ENCODE results near the gene DNAJC17.
A peak's percentile ranks its signal among the peaks of the same experiment; 100 is the strongest.

Gene DNAJC17

DNA sequence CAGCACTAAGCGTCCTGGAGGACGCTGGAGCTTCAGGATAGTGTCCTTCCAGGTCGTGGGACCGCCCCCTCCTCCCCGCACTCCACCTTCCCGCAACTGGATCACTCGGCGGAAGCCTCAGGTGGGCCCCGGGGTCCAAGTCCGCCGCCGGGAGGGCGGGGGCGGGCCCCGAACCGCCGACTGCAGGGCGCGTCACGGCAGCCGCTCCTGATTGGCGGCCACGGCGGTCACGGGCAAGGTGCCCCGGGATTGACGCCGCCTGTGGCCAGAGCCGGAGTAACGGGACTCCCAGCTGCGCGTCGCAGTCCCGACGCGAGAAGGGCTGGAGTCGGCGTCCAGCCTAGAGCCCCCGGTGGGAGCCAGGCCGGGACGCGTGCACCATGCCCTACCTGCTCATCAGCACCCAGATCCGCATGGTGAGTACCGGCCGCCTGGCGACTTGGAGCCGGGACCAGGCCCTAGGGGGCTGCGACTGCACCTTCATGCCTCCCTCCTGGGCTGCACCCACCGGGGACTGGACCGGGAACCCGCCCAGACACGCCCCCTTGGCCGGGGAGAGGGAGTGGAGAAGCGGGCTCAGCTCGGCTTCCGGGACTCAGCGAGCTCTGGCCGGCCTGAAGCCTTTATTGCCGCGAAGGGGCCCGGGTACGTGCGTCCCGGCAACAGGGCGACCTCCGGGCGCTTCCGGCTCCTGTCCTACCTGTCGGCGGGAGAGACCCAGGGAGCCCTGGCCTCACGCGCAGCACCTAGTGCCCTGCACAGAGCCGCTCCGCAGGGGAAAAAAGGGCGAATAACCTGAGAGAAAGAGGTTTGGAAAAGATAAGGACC, 43.3 kb downstream of the DNAJC17 start, which contains the start of gene GCHFR:
Gene GCHFR, plus strand, starts transcription at position 268 of the 828 bp plus-strand sequence. Its CDS starts 113 bp downstream, at position 381.
- DNase-seq = no peak

DNA sequence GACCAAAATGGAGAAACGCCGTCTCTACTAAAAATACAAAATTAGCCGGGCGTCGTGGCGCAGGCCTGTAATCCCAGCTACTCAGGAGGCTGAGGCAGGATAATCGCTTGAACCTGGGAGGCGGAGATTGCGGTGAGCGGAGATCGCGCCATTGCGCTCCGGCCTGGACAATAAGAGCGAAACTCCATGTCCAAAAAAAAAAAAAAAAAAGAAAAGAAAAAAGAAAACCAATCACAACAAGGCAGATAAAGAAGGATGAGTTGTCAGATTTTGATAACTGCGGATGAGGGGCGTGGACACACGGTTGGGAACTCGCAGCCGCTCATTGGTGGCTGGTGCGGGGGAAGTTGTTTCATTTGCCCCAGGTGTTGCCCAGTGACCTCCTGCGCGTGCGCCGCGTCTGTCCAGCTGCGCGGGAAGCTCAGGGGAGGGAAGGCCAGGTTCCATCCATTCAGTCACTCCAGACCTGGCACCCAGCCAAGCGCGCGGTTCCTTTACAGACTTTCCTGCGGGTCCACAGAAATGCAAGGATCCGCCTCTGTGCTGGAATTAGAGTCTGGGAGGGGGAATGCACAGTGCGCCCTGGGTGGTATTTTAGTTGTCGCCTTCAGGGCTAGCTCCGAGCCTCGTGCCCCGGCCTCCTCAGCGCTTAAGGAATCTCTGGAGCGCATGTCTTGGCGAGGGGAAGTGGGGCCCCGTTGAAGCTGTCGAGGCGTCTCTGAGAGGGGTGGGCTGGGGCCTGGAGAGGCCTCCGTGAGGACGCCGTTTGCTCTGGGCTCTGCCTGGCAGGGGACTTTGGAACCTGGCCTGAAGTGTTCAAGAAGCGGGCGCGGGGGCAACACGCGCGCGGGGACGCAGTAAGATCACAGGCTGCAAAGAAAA, 44.1 kb downstream of the DNAJC17 start:
- peak; percentile 62 for DNase-seq

DNA sequence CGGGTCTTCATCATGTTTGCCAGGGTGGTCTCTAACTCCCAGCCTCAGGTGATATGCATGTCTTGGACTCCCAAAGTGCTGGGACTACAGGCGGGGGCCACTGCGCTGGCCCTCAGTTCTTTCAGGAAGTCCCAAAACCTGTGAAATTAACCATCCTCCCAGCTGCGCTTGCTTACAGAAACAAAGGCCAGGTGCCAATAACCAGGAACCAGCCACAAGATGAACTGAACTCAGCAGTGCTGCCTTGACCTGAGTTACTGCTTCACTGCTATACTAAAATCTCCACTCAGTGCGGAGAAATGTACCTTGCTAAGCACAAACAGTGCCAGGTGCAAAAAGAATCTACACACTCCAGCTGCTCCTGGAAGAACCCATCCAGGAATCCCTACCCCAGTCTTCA, 47.3 kb downstream of the DNAJC17 start:
- DNase-seq = no peak

DNA sequence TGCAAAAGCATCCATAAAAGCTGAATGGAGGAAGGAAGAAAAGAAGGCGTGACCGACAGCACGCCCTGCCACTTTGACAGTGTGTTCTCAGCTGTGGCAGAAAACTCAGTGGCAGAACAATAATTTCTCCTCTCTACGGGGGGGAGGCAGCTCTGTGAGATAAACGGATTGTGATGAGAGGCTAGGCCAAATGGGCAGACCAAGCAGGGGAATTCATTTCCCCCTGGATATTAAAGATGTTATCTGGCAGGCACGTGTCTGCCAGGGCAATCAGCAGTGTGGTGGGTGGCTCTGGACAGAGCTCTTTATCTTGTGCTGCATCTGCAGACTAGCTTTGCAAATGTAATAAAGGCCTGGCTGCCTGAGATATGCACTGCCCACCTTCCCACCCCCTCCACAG, 50.3 kb downstream of the DNAJC17 start:
- DNase-seq = no peak

DNA sequence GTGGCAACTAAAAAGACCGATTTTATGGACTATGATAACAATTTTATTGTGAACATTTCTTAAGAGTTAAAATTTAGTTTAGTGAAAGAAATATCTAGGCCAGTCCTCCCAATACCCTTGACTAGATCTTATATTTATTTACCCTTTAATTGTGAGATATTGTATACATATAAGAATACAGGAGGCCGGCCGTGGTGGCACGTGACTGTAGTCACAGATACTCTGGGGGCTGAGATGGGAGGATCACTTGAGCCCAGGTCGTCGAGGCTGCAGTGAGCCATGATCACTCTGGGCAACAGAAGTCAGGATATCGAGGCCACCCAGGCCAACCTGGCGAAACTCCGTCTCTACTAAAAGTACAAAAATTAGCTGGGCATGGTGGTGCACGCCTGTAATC, 51.5 kb downstream of the DNAJC17 start:
- no peak for DNase-seq

DNA sequence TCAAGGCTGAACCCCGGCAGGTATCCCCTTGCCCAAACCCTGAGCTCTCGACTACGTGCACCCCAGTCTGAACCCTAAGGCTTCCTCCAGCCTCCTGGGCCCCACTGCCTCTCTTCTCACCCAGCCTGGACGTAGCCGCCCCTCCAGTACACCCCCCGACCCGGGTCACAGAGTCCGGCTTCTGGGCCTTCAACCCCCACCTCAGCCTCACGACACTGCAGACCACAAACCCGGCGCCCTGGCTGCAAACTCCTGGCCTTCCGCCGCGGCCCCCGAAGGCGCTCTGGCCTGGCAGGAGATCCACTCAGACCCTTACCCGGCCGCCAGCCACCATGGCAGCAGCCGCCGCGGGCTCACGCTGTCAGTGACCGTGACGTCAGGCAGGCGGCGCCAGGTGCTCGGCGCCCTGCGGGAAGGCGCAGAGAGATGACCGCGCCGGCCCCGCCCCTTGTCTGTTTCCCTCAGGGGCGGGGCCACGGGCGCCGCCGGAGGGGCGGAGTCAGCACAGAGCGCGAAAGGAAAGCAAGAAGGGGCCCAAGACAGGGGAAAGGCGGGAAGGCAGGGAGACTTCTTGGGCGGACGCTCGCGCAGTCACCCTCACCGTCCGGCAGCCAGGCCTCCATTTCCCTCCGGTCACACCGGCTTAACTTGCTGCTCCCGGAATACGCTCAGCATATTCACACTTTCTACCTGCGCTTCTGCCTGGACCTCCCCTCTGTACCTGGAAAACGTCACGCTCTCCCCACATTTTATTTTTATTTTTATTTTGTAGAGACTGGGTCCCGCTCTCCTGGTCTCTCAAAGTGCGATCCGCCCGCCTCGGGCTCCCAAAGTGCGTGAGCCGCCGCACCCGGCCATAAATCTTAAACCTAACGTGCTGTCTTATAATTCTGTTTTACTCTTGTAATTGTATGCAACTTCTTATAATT, 52.1 kb downstream of the DNAJC17 start, which contains the start of gene RMDN3:
Gene RMDN3, minus strand, starts transcription at position 372 of the 929 bp plus-strand sequence. CDS start 471 bp downstream, outside the sequence.
- no peak for DNase-seq

DNA sequence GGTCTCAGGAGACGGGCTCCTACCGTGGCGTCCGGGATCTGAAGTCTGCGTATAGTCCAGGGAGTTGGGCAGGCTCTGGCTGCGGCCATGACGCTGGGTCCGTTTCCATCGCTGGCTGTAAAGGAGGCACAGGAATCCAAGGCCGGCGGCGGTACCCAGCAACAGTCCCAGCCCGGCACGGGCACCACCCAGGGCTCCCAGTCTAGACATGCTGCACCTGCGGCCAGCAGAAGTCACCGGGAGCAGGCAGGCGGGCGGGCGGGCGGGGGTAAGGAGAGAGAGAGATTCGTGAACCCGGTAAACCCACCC, 52.7 kb downstream of the DNAJC17 start:
- no peak for DNase-seq

DNA sequence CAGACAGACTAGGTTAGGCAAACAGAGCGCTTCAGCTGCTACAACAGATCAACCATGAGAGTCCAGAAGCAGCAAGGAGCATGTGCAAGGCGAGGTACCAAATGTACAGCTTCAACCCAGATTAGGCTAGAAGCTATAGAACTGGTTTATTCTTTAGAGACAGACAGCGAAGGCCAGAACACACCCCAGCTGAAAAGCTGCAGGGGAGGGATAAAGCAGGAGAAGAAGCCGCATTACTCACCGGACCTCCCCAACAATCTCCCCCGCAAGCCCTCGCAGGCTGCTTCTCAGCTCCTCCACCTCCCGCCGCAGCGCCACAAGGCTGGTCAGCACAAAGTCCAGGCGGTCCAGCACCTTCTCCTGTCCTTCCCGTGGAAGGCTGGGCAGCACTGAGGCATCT, 55.5 kb downstream of the DNAJC17 start:
- no peak for DNase-seq

DNA sequence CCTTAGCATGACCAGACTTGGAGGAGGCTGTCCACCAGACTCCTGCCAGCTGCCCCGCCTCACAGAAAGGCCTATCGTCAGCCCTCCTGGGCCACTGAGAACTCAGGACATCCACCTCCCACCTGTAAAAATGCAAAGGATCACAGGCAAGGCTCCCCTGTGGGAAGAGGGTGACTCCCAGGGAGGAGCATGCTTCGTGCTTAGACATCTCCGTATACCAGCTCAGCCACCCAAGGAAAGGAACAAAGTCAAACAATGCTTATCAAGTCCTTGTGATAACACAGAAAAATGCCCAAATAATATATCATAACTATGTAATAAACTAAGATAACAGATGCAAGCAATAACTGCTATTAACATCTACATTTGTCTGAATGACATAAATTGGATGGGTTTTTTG, 56.4 kb downstream of the DNAJC17 start:
- DNase-seq = no peak

DNA sequence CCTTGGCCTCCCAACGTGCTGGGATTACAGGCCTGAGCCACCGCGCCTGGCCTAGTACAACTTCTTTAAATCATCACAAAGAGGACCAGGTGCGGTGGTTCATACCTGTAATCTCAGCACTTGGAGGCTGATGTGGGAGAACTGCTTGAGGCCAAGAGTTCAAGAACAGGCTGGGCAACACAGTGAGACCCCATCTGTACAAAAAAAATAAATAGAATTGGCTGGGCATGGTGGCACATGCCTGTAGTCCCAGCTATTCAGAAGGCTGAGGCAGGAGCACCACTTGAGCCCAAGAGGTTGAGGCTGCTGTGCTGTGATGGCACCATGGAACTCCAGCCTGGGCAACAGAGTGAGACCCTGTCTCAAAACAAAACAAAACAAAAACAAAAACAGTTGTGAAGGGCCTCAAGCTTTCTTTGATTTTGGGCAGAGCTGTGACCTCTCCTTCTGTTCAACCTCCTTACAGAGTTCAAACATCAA, 58.1 kb downstream of the DNAJC17 start:
- DNase-seq = no peak

DNA sequence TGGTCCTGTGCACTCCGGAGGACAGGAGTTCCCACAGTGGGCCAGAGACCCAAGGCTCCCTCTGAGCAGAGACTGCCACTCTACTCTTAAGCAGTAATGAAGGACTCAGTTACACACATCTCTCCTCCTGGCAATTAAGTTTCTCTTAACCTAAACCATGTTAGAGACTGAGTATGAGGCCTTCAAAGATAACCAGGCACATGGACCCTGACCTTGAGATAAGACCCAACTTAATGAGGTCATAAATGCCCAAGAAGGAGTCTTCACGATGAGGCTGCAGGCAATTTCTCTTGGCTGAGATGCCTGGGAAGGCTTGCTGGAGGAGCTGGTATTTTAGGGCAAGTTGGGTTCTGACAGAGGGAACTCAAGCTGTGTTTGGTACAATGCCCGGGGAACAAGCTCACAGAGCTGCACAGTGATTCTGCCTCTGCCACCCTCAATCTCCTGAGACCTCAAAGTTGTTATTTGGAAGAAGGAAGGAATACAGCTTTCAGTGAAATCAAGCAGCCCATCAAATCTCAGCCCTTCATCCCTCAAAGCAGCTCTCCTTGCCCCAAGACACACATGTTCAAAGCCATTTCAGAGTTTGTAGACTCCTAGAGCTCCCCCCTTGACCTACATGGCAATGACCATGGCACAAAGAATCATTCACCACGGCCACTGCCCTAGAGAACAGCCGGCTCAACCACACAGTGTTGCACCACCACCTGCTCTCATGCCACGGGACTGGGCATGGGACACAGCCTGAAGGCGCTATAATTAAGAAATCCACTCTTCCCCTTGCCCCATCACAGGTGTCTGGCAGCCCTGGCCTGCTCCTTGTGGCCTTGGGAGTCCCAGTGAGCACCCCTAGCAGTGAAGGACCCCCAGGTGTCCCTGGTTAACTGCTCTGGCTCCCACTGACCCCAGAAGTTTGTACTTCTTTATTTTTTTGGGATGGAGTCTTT, 59.3 kb downstream of the DNAJC17 start:
- no peak for DNase-seq

DNA sequence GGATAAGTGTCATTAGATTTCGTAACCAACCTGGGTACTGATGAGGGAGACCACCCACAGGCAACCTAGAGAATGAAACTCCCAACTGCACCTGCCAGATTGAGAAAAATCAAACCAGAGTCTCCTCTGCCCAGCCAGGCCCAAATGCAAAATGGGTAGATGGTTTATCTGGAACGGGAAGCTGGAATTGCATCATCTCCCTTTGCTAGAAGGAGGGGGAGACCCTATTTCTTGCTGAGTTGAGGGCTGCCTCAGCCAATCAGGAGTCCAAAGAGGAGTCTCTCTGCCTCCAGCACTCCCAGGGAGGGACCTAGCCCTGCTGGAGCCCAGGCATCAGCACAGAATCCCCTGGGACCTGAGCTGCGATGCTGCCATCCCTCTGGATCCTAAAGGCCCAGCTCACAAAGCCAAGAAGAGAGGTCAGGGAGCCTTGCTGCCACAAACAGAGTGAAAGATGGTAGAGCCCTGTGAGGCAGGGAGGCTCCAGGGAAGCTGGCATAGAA, 60.3 kb downstream of the DNAJC17 start:
- DNase-seq = no peak

DNA sequence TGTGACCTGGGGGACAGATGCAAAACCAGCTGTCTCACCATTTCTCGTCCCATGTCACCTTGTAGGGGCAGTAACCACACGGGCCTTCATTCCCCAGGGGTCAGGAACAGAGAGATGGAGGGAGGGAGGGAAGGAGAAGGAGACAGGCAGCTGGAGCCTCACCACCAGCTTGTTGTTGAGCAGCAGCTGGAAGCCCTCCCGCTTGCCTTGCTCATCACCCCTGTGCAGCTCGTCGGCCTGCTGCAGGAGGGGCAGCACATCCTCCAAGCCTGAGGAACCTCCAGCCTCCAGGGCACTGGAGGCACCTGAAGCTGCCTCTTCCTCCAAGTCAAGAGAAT, 62.5 kb downstream of the DNAJC17 start:
- DNase-seq = no peak

DNA sequence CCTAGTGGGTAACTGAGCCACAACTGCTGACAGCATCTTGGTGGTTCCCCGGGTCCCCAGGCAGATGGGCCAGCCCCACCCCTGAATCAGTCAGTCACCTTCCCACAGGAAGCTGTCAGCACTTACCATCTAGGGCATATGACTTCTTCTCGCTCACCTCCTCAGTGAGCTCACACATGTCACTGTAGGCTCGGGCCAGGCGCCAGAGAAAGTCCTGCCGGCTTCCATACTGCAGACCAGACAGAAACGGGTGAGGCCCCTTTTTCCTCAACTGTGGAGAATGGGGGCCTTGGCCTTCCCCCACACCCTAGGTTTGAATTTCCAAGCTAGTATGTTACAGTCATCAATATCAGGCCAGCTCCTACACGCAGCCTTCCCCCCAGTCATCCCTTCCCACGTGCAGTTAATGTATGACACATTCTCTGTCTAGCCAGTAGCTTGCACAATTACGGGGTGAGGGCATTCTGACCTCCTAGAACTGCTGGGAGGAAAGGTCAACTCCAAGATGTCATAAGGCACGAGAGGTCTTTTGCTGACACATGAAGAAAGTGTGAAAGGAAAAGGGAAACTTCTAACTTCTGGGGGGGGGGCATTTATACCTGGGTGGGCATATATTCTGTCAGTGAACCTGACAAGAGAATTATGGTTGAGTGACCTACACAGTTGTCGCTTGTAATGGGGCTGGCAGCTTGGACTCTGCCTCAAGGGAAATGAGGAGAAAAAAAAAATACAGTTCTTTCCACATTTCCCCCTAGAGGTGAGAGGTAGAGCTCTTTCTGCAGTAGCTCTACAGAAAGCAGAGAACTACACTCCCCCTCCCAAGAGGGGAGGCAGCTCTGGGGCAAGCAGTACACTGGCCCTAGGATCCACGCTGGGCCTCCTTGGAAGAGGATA, 63.1 kb downstream of the DNAJC17 start:
- no peak for DNase-seq

DNA sequence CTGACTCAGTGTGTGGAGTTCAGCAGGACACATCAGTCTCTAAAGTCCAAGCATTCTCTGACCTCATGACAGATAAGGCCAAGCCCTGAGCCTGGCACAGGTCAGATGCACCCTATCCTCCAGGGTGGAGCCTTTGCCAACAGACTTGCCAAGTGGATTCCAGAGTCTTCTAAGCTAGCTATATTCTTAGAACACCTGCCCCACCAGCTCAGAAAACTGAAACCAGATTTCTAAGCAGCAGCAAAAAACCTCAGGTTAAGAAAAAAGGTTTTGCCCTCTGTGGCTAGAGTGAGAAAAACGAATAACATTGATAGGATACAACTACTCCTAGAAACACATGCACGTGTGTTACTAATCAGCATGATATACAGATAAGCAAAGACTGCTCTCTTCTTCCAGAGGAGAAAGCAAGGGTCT, 63.8 kb downstream of the DNAJC17 start:
- DNase-seq = no peak

DNA sequence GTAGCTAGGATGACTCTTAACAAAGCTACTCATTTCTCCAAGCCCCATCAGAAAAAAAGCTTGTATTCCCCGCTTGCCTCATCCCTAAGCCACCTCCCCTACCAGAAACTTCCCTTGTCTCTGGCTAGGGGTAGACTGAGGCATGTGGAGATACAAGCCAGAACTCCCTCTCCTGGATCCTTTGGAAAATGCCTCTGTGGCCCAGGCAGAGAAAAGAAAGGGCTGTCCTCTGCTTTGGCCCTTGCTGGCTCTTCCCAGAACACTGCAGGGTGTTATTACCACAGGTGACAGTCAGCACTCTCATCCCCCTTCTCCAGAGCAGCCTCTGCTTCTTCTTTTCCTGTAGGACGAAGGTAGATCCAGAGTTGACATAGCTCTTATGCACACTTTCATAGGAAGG, 67.4 kb downstream of the DNAJC17 start:
- no peak for DNase-seq

DNA sequence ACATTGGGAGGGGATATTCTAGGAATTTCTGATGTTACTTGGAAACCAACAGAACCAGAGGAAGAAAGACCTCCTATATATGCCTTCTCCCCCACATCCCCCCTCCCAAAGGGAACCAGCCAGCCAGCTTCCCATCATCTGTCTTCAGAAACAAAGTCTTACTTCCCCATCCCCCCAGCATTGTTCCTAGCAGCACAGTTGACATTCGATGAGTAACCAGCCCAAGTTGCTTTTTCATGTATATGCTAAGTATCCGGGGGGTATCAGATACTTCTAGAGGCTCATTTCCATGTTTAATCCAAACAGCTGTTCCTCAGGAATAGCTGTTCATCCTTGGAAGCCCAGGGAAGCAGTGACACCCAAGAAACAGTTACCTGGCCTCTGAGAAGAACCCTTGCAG, 68.2 kb downstream of the DNAJC17 start:
- DNase-seq = no peak

DNA sequence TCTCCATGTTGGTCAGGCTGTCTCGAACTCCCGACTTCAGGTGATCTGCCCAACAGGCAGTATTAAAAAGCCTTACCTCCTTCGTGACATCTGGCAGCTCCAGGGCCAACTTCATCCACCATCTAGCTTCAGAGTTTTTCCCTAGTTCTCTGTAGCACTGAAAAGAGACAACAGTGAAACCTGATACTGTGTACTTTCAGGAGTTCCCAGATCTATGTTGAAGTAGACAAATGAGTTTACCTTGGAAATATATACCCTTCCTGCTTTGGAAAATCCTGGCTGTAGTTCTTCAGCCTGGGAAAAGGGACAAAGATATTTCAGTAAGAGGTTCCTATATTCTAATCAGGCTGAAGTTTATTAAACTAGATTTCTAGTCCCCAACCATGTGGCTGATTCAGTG, 70.2 kb downstream of the DNAJC17 start:
- no peak for DNase-seq

DNA sequence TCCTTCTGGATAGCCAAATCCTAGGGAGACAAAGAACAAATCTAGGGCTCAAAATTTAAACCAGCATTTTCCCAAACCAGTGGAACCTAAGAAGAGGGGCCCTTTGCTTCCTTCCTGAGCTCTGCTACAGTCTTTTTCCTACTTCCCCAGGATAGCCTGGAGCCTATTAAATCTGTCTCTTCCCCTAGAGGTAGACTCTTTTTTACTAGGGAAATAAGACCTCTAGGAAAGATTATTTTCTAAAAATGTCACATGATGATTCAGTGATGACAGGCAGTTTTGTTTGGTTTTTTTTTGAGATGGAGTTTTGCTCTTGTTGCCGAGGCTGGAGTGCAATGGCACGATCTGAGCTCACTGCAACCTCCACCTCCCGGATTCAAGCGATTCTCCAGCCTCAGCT, 70.7 kb downstream of the DNAJC17 start:
- no peak for DNase-seq

DNA sequence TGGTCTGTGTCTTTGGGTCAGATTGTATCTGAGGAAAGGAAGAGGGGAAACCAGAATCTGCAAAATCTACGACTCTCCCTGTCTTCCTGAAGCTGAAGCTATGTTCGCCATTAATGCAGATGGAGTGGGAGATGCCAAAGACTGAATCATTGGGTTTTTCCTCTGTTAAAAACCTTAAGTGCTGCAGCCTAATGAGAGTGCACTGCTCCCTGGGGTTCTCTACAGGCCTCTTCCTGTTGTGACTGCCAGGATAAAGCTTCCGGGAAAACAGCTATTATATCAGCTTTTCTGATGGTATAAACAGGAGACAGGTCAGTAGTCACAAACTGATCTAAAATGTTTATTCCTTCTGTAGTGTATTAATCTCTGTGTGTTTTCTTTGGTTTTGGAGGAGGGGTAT, 76.2 kb downstream of the DNAJC17 start:
- no peak for DNase-seq

Data from NCI-H1417 treated with DMSO at 0.1 percent for 48 hours (cell line).